HG02981 (cell line): ENCODE measurements around the gene GPR157.

Source experiments
- ATAC-seq: cut with Tn5 transposase; IDR thresholded peaks from one replicate; pipeline ENCODE4 v1.9.1; 2021; ENCODE audit warnings: mild to moderate bottlenecking, moderate library complexity; ENCODE audit not compliant: unreplicated experiment

GPR157 gene

GRCh38 chr1:9093581-9093980 is 35.3 kb downstream of the GPR157 start:
- ATAC-seq, result no peak

DNA sequence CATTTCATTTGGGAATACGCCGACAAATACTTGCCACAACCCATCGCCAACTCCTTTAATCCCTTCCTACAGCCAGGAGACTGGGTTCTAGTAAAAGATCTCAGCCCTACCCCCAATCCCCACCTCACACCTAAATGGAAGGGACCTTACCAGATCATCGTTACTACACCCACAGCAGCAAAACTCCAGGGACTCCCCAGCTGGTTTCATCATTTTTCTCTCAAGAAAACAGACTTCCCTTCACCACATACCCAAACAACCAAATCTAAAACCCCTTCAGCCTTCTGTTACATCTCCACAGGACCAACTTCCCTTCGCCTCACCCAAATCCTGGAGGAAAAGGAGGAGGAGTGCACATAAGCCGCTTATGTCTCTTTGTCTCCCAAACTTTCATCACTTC is 35.8 kb downstream of the GPR157 start:
- ATAC-seq, result no peak

DNA sequence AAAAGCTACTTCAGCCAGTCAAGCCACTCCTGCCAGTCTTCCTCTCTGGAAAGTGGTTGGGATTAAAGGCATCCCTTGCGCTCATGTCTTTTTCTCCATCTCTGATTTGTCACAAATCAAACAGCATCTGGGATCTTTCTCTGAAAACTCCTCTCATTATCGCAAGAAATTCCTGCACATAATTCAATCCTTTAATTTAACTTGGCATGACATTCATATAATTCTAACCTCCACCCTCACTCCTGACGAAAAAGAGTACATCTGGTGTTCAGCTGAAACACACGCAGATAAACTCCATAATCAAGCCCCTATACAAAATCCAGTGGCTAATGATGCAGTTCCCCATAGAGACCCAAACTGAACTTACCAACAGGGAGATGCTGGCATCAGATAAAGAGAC is 40.1 kb downstream of the GPR157 start:
- ATAC-seq, result no peak

DNA sequence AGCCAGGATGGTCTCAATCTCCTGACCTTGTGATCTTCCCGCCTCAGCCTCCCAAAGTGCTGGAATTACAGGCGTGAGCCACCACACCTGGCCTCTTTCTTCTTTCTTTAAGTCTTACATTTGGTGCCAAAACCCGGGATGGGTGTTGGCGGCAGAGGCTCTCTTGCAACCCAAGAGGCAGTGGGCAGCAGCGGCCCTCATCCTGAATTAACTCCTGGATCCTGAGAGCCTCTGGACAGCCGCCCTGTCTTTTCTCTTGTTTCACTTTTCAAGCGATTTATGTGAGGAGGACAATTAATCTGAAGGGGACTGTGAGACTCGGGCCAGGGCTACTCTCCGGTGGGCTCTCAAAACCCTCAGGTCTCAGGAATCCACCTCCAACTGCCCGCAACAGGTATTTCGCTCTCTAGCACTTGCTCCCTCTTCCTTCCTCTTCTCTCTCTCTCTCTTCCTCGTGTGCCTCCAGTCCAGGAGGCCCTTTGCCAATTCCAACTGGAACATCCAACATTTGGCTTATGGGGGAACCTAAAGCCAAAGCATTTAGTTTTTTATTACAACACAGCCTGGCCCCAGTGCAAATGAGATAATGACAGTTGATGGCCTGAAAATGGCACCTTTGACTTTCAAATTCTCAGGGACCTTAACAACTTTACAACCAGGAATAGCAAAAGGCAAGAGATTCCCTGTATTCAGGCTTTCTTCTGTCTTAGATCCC is 41.3 kb downstream of the GPR157 start:
- ATAC-seq, result no peak

GRCh38 chr1:9086796-9087195 is 42.1 kb downstream of the GPR157 start:
- ATAC-seq, result no peak

GRCh38 chr1:9086045-9086444 is 42.9 kb downstream of the GPR157 start:
- ATAC-seq, result no peak

- ATAC-seq, result no peak
These were observed 43.5 kb downstream of the GPR157 start for GRCh38 chr1:9085306-9085940.

DNA sequence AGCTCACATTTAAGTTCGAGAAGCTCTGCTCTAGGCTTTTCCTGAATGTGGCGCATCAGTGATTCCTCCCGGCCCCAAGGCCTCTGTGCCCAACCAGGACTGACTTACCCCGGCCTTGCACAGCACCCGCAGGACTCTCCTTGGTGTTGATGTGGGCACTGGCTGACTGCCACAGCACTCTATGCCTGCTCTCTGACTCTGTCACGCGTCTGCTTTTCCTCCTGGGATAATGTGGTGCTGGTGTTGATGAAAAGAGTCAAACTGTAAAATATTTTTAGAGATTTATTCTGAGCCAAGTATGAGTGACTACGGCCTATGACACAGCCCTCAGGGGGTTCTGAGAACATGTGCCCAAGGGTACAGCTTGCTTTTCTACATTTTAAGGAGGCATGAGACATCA is 44.0 kb downstream of the GPR157 start:
- ATAC-seq, result no peak

DNA sequence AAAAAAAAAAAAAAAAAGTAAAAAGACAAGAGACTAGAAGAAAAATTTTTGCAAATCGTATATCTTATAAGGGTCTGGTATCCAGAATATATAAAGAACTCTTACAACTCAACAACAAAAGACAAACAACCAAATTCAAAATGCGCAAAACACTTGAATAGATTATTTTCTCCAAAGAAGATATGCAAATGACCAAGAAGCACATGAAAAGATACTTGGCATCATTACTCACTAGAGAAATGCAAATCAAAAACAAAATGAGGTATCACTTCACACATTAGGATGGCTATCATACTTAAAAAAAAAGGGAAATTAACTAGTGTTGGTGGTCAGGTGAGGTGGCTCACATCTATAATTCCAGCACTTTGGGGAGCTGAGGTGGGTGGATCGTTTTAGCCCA is 47.4 kb downstream of the GPR157 start:
- ATAC-seq, result no peak

GRCh38 chr1:9080705-9081291 is 48.1 kb downstream of the GPR157 start:
- ATAC-seq, result no peak

DNA sequence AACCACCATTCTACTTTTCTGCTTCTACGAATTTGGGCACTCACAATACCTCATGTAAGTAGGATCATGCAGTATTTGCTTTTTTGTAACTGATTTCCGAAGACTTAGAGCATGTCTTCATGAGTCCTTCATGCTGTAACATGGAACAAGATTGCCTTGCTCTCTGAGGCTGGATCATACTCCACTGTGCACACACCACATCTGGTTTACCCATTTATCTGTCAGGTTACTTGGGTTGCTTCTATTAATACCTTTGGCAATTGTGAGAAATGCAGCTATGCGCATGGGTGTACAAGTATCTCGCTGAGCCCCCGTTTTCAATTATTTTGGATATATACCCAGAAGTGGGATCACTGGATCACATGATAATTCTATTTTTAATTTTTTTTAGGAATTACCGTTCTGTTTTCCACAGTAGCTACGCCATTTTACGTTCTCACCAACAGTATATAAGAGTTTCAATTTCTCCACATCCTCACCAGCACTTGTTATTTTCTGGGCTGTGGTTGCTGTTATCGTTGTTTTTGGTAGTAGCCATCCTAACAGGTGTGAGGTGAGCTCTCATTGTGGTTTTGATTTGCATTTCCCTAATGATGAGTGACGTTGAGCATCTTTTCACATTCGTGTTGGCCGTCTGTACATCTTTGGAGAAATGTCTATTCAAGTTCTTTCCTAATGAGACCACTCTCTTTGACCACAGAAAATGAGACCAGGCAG is 48.8 kb downstream of the GPR157 start:
- ATAC-seq, result peak; percentile 36

DNA sequence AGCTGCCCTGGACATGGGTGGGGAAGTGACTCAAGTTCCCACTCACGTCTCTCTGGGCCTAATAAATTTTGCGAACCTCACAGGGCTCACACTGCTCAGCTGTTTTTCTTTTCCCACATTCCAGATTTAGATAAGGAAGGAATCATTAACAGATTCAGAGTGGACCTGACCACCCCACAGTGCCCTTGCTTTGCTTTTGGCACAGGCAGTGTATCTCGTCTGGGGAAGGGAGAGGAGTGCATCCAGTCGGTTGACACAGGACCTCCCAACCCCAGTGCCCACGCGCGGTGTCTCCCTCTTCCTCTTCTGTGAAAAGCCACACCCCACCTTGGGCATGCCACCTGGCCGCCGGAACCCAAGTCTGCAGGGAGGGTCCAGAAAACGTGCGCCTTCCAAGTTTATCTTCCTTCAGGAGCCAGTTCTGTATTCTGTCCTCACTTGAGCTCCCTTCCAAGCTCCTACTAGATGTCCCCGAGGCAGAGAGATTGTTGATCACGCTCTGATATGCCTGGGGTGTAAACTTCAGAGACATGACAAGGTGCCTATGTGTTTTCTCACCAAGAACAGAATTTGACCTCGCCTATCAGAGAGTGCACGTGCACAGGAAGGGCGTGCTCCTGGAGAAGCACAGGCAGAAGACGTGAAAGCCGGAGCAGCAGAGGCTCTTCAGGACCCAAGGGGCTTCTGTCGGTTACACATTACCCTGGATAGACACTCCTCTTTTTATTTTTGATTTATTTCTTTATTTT is 50.0 kb downstream of the GPR157 start:
- no peak for ATAC-seq

DNA sequence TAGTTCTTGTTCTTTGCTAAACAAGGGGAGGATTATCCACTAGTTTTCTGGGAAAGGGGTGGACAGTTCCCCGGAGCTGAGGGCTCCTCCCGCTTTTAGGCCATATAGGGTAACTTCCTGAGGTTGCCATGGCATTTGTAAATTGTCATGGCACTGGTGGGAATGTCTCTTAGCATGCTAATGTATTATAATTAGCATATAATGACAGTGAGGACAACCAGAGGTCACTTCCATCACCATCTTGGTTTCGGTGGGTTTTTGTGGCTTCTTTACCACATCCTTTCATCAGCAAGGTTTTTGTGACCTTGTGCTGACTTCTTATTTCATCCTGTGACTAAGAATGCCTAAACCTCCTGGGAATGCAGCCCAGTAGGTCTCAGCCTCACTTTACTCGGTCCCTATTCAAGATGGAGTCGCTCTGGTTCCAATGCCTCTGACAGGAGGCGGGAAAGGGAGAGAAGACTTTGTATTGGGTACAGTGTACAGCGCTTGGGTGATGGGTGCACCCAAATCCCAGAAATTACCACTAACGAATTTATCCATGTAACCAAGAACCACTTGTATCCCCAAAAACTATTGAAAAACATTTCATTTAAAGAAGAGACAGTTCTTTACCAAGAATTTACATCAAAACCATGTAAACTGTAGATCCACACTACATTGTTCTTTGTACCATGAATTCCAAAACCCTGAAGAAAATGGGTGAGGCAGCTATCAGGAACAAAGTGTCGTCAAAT is 50.7 kb downstream of the GPR157 start:
- ATAC-seq, result peak; percentile 48

DNA sequence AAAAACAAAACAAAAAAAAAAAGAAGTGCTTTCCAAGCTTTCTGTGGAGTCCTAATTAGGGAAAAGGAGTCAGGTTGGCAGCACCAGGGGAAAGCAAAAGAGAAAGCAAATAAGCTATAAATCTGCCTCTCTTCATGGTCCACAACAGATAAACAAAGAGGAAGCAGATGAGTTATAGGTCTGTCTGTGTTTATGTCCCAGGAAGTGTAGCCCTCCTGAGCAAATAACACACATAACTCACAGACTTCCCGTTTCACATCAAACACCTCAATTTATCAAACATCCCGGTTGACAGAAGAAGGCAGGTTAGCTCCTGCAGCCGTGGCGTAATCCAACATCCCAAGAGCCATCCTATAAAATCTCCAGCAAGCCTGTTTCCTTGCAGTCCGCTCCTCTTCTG is 53.9 kb downstream of the GPR157 start:
- no peak for ATAC-seq

DNA sequence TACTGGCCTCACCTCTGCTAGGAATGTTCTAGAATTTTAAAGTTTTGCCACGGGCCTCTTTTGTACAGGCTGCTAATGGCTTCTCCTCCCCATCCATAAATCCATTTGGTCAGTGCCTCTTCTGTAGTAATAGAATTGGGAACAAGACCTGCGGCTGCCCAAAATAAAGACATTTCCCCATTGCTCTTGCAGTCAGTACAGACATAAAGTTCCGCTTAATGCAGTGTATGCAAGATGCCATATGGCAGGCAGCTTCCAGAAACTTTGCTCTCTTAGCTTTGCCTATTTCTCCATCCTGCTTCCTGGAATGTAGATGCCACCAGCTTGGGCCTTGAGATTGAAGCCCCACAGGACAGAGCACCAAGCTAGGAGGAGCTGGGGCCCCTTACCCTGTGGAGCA is 55.8 kb downstream of the GPR157 start:
- ATAC-seq, result no peak

GRCh38 chr1:9071554-9072235 is 57.2 kb downstream of the GPR157 start:
- ATAC-seq, result no peak

GRCh38 chr1:9070486-9070885 is 58.4 kb downstream of the GPR157 start:
- no peak for ATAC-seq

- ATAC-seq, result peak; percentile 94
These were observed 59.4 kb downstream of the GPR157 start, which contains the start of gene SLC2A5 for GRCh38 chr1:9069326-9070100. SLC2A5 (minus strand) TSS chr1:9069635; CDS start chr1:9069536, 99 bp downstream.

DNA sequence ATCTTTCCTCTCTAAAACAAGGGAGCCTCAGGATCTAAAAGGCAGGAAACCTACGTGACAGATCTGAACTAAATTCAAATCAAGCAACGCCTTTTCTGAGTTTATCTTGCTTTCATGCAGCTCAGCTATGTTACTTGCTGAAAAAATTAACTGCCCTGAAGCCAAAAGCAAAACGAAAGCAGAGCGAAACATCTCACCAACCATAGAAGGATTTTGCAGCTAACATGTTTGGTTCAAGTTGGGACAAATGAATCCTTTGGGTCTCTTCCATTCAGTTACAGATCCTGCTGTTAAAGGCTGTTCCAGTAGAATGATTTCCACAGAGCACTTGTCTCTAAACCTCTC is 59.9 kb downstream of the GPR157 start:
- no peak for ATAC-seq
